NCI-H187 treated with DMSO at 0.1 percent for 48 hours (cell line): ENCODE data around the gene CCDC85C.

ENCODE experiments used
- DNase-seq: peaks from one replicate; lab custom pipeline; 2025; lab: John Stamatoyannopoulos, UW

Gene CCDC85C

DNA sequence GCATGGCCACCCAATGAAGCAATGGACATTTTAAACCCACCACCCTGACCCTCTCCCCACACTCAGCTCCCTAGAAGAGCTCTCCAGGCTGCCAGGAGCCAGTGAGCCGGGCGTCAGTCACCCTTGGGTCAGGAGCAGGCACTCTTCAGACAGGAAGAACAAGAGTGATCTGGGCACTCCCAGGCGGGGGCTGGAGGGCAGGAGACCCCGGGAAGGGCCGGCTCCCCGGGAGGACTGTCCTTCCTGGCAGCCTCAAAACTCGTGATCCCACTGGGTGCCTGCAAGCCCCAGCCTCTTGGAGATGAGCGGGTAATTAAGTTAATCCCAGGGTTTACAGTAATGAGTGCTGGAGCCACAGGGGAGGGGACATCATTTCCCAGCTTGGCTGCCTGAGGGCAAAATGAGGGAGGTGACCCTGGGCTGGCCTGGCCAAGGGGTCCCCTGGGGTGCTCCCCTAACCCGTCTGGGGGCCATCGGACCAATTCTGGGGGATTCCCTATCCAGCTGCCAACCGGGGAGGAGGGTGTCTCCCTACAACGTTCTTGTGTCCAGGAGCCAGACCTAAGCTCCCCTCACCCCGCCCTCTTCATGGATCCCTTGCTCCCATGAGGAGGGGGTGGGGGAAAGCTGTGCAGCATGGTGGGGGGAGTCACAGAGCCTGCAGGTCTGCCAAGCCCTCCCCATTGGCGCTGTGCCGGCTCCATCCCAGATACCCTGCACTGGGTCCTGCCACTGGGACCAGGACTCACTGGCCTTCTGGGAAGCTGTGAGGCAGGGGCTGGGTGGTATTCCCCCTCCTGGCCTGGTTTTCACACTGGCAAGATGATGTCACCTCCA is 63.6 kb downstream of the CCDC85C start:
- DNase-seq: no peak

DNA sequence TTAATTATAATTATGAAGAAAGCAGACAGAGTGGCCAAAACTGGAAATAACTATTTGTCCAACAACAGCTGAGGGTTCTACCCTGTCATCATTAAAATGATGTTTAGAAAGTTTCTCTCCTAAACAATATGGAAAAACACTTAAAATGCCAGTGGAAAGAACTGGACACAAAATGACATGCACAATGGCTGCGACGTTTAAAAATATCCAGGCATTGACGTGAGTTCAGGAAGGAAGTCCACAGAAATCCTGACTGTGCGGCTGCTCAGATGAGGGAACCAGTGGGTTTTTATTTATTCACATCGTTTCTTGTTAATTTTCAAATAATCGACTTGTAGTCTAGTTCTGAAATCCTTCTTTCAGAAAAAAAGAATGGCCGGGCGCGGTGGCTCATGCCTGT is 64.5 kb downstream of the CCDC85C start:
- no peak for DNase-seq

DNA sequence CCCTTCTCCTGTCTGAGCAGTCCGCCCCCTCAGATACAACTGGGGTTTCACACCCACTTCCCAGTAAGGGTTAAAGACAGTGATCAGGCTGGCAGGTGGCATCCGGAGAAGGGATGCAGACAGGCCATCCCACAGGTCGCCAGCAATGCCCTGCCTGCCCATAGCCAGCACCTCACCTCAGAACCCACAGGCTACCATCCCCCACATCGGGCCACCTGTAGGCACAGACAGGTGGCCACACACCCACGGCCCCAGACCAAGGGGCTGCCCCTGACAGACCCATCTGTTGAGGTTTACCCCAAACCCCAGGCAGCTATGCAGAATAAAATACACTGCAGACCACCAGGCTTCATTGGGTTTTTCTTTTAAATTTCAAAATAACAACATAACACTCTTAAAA is 65.3 kb downstream of the CCDC85C start:
- no peak for DNase-seq

DNA sequence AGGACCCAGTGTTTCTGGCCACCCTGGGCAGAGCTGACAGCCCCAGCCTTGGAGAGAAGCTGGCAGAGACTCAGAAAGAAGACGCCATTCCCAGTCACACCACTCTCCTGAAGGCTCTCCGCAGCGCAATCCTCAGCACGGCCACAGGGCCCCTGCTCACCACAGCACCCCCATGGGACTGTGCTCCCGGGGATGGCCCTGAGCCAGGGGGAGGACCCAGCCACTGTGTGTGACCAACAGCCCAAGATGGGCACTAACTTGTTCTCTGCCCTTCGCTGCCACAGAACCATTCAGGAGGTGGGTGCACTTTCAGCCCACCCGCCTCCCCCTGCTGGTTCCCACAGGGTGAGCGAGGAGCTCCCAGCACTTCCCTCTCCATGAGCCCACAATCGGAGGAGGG is 65.7 kb downstream of the CCDC85C start:
- DNase-seq: no peak

DNA sequence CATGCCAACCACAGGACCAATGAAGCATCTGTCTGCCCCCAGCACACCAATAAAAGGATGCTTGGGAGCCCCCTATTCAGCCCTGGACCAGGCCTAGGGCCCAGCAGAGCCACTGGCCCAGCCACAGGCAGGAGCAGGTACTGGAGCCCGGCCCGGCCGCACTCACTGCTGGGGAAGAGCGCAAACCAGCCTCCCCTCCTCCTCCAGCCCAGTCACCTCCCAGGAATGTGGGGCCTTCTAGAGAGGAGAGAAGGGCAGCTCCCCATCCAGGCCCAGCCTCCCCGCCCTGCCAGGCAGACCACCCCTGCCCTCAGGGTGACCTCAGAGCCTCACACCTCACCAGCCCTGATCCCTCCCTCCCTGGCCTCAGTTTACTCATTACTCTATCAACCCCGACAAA is 66.6 kb downstream of the CCDC85C start:
- DNase-seq: no peak

DNA sequence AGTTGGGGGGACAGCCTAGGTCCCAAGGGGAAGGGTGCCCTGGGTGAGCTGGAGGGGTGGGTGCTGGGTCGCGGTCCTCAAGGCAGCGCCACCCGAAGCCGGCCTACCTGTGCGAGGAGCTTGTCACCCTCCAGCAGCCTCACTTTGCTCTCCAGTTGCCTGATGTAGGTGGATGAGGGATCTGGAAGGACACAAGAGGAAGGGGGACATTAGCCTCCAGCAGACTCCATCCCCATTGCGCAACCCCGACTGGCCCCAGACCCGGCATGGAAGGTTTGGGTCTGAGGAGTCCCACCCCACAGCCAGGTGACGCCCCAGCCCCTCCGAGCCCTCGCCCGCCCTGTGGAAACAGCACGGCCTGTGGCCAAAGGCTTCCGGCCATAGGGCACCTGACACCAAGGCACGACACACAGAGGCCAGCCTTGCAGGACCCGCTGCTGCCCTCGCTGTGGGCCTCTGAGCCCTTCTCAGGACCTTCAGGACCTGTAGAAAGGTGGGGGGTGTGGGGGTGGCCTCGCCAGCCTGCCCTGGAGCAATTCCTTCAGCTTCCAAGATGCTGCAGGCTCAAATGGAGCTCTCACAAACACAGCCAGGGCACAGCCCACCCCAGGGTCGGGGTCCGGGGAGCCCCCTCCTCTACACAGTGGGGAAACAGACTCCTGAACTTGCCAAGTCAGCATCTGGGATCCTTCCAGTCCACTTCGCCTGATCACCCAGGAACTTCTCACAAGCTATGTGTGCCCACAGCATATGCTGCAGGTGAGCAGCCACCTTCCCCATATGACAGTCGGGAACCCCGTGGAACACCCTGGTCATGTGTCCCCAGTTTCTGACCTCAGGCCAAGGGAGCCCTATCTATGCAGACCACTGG is 67.9 kb downstream of the CCDC85C start:
- no peak for DNase-seq

DNA sequence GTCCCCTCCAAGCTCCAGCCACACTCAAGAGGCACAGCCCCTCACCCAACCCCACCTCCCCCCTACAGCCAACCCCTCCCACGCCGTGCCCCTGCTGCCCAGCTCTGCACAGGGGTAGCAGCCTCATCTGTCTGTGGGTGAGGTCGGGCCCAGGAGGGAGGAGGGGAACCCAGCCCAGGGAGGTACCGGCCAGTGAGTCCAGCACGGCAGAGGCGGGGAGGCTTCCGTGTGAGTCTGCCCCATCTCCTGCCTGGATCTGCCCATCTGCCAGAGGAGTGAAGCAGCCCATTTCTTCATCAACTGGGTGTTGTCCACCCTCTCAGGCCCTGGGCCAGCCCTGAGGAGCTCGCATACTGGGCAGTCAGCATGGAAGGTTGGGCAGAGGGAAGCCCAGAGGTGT is 68.6 kb downstream of the CCDC85C start:
- DNase-seq: no peak

DNA sequence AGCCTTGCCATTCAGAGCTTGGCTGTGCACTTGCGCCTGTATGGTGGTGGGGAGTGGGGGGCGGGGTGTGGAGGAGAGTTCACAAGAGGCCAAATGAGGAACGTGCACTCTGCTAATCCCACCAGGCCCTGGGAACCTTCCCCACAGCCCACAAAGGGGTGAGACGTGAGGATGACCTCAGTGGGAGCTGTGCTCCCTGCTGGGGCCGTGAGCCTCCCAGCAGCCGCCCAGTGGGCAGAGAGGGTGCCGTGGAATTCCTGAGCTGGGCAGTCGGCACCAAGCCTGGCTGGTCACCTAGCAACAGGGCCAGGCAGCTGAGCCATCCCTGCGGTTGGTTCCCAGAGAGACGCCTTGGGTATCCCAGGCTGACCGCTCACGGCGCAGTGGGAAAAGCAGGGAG is 69.1 kb downstream of the CCDC85C start:
- DNase-seq: no peak

DNA sequence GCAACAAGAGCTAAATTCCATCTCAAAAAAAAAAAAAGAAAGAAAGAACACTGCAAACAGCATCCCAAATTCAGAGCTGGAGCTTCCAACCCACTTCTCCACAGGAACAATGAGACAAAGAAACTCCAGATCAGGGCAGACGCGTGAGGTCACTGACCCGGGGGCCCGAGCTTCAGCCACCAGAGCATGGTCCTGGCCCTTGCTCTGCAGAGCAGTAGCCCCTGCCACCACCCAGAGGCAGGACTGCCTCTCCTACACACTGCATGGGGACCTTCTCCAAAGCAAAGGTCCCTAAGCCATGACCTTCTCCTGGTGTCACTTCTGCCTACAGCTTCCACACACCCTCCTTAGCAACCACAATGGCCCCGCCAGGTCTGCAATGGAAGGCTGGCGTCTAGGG is 69.7 kb downstream of the CCDC85C start:
- no peak for DNase-seq

DNA sequence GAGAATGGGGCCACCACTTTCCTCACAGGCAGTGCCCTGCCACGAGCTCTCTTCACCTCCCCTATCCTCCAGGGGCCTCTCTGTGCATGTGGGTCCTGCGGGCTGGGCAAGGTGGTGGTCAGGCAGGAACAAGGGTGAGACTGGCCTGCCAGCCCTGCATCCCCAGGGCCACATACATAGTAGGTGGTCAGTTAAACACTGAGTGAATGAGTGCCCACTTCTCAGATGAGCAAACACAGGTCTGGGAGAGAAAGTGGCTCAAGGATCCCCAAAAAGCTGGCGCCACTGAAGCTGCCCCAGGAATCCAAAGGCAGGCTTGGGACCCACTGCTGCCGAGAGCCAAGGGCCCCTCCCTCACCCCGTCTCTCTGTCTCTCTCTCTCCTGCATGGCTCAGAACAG is 71.7 kb downstream of the CCDC85C start:
- DNase-seq: no peak

DNA sequence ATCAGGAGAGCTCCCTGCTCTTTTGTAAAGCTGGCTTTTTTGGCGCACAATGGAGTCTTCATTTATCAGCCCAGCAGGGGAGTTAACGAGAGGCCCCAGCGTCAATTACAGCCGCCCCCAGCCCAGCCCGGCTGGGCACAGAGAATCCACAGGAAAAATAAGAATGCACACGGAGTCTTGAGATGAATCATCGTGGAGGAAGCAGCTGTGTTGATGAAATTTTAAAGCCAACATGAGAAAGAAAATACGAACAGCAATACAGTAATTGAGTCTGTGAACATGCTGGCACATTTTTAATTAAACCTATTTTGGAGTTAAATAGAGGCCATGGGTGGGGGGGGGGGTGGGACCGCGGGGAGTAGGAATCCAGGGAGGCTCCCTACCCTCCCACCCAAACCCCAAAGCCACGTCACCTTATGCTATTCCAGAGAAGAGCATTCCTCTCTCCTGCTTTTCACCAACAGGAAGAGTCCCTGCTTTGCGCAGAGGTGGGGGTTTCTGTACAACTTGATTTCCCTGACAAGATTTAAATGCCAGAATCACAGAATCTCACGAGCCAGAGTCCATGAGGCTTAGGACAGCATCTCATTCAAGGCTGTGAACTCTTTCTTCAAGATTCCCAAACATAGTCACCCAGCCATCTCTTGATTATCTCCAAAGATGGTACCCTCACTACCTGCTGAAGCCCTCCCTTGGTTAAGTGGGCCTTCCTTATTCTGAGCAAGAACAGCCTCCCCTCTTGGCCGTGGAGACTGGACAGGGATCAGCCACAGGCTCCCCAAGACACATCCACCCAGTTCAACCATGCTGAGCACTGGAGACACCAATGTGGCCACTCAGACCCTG is 72.5 kb downstream of the CCDC85C start:
- DNase-seq: no peak

DNA sequence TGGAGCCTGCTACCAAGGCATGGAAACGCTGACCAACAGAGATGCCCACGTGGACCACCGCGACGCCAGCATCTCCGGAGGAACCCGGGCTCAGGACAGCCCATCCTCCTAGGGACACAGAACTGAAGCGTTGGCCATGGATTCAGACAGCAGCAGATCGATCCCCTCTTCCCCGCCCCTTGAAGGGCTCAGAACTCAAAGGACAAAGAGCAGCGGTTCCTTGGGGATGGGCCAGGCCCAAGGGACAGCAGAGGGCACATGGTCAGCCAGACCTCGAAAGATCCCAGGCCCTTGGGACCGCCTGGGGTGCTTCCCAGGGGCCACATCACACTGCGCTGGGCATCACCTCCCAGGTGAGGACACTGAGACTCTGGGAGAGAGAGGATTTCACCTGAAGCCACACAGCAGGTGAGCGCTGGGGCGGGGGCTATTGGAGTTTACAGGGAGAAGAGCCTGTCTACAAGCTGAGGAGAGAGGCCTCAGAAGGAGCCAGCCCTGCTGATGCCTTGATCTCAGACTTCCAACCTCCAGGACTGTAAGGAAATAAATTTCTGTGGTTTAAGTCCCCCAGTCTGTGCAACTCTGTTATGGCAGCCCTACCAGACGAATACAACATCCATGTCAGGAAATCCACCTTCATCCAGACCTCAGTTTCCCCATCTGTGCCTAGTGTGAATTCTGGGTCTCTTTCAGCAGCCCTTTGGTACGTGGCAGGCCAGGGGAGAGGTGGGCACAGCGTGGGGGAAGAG is 73.4 kb downstream of the CCDC85C start:
- no peak for DNase-seq

DNA sequence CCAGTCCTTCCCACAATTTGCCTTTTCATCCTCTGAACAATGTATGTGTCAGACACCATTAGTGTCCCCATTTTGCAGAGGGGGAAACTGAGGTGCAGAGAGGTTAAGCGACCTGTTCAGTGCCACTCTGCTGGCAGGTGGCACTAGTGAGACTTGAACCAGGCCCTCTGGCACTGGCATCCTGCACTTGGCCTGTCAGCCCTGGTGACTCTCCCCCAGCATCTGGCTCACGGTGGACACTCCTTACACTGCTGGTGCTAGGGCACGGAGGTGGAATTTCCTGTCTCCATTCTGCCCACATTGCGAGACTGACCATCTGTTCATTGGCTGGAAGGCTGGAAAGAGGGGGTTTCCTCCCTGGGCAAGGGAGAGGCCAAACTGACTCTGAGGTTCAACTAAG is 74.1 kb downstream of the CCDC85C start:
- DNase-seq: no peak

DNA sequence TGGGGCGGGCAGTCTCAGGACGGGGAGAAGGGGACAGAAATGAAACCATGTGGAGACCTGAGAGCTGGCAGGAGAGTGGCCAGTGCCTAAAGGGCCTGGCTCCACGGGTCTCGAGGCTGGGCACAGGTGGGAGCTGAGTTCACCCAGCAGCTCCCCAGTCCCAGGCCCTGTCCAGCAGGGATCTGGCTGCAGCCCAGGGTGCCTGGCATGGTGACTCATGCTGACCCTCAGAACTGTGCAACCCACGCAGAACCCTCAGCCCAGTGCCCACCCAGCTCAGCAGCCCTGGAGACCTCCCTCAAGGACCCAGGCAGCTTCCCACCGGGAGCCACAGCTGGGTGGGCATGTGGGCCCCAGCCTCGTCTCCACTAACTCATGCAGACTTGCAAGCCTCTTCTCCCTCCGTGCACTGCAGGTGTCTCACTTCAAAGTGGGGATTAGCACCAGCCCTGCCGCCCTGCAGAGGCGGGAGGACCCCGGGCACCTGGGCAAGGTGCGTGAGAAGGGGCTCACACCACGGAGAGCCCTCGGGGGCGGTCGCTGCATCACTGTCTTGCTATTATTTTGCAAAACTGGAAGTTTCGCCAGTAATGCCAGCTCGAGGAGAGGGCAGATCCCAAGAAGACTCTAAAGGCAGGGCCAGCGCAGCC is 76.5 kb downstream of the CCDC85C start:
- DNase-seq: no peak

DNA sequence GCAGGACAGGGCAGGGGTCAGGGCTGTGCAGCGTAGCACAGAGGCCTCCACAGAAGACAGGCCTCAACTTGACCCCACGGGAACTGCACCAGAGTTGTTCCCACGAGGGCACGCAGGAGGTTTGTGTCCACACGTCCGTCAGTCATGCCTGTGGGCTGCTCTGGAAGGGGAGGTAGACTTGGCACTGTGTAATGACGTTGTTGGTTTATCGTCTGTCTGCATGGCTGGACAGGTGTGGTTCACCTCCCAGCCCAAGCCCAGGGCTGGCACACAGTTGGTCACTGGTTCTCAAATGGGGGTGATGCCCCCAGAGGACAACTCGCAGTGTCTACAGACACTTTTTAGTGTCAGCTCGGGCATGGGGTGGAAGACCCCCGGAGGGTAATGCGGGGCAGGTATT is 77.0 kb downstream of the CCDC85C start:
- DNase-seq: no peak

DNA sequence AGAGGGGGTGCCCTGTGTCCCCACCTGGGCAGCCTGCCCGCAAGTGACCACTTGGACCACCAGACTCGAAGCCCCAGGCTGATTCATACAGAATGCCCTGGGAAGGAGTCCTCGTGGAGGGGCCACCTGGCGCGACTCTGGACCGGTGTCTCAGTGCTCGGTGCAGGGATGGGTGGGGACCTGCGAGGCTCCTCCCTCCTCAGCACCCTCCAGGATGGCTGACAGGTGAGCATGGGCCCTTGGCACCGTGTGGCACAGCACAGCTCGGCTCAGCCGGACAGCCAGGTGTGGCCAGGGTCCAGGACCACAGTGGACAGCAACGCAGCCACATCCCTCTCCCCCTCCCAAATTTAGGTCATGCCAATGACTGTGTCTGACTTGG is 78.3 kb downstream of the CCDC85C start:
- no peak for DNase-seq

DNA sequence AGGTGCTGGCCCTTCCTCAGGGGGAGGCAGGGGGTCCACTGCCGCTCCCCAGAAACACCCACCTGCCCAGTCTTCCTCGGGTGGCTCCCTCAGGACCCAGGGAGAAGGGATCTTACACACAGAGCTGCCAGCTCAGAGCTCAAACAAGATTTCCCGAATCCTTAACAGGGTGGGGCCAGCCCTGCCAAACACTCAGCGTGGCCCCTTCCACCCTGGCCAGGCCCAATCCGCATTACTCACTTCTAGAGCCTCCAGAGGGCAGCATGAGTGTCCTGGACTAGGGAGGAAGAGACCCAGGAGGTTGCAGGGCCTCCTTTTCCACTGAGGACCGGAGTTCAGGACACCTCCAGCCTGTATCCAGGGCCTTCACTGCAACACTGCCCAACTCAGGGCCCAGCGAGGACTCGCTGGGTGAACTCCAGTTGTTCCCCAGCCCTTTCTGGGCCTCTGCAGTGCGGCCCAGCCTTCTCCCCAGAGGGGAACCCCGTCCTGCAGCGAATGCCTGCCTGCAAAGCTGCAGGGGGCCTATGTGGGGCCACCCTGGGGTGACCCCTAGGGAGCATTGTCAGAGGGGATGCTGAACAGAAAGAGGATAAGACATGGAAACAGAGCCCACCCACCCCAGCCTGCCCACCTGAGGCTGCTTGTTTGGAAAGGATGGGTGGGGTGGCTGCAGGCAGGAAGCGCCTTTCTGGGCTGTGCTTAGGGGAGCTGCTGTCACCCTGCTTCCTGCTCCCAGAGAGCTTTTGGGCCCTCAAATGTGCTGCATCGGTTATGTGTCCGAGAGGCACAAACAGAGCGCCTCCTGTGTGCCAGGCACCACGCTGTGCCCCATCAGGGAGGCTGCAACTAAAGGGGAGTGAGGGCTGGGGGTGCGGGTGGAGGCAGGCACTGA is 79.0 kb downstream of the CCDC85C start:
- DNase-seq: no peak

DNA sequence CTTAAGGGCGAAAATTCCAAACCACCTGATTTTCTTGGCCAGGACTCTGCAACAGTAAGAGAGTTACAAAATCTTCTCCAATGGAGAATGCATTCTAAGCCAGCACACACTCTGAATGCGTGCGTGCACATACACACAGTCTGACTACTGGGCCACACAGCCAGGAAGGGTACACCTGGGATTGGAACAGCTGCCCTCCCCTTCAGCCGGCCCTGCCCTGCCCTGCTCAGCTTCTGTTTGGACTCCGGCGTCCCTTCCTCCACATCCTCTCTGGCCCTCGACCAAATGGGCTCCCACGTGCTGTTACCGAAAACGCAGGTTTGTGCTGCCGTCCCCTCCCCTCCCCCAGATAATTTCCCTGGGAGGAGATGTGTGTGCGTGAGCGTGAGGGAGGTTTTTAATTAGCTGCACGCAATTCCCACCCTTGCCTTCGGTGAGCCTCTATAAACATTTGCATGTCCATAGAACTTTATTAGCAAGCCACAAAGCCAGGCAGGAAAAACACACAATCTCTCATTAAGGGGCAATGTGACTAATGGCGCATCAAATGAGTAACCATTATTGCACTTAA is 79.8 kb downstream of the CCDC85C start:
- no peak for DNase-seq

DNA sequence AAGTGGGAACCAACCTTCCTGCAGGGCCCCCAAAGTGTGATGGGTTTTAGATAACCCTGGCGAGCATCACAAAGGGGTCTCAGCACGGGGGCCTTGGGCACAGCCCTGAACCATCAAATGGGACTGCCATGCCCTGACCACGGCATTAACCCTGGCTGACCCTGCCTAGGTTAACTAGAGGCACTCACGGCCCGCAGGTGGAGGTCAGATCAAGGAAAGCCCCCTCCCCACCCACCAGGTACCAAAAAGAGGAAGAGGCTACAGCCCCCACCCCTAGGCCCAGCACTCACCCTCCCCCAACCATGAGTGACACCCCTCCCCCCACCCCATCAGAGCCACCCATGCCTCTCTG is 80.3 kb downstream of the CCDC85C start:
- DNase-seq: no peak
